Activated naive CD4-positive, alpha-beta T cell treated with anti-CD3 and anti-CD28 coated beads, Interleukin-2, amount 50 U/mL, for 72 hours (primary cell): ENCODE results near the gene GFY. TPM values are rescaled to one million over a fixed set of nuclear protein-coding genes. Genes with fewer than 3 reads are reported as not detected.

Source experiments
- ATAC-seq, 2 donors: fragments of 150-1000 bp; cut with Tn5 transposase; 2 replicates each; pipeline ENCODE4 v1.10.0; 2021; ENCODE audit warnings: mild to moderate bottlenecking in 2 of 2, moderate library complexity in 2 of 2
- DNase-seq, 2 donors: peaks; one replicate each; pipeline ENCODE4 v3.0.0; 2021 to 2022; ENCODE audit warnings: low spot score in 2 of 2
- H3K27ac Mint-ChIP-seq, 2 donors: one replicate each; pipeline ENCODE4 v1.8.0; 2022; ENCODE audit warnings: mild to moderate bottlenecking in 2 of 2, mixed read lengths in 2 of 2
- H3K36me3 Mint-ChIP-seq, 2 donors: one replicate each; pipeline ENCODE4 v1.8.0; 2022; ENCODE audit warnings: mixed read lengths in 2 of 2
- H3K9me3 Mint-ChIP-seq, 2 donors: one replicate each; pipeline ENCODE4 v1.8.0; 2022; ENCODE audit warnings: mixed read lengths in 2 of 2
- total RNA-seq, 2 donors: library from RNA; stranded (reverse); gene quantifications; one replicate each; pipeline ENCODE4 v1.2.3, GENCODE V29; 2022

GFY gene, protein sequence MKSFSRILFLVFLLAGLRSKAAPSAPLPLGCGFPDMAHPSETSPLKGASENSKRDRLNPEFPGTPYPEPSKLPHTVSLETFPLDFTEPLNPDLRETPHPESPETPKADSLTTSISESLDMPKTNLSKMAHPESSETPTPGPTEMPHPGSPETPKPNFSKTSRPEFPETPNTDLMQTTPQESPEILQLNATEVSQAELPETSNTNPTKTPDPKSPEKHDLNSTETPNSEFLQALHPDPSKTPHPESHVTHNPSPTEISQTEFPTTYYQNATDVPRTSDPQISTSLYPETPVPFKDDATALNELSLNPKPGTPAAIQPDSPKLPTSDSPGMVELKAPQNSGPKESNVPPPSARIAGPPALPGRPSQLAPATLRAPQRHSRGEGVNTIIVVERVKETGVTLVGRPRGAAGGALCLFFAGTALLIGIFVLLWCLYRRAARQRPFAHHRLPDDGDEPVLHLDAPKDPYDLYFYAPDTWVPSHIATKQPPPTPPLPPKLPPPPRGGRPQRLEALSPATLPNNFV
- not detected for total RNA-seq

DNA sequence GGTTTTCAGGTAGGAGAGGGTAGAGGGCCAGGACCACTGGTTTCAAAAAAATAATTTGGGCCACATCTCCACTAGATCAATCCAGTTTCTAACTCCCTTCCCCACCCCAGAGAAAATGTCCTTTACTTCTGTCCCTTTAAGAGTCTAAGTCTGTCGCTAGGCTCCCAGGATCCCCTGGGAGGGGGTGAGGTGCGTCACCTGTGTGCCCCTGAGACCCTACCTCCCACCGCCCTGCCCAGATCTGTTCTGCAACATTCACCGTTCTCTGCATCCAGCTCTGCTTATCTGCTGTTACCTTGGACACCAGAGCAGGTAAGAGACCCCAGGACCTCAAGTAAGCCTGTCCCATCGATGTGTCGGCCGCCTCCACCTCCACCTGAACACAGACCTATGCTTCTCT is at the start of gene GFY:
GFY (plus strand) TSS at position 211 of the 400 bp plus-strand sequence. CDS start 1,043 bp downstream, outside the sequence.
- H3K9me3 Mint-ChIP-seq, result no peaks in the 10 kb centered on the region
- DNase-seq, result no peak
- H3K36me3 Mint-ChIP-seq, result peaks cover 0 to 24% of the 10 kb centered on the region in 2 donors
- no peak within 1 kb of the TSS for H3K27ac Mint-ChIP-seq
- no peak for ATAC-seq

DNA sequence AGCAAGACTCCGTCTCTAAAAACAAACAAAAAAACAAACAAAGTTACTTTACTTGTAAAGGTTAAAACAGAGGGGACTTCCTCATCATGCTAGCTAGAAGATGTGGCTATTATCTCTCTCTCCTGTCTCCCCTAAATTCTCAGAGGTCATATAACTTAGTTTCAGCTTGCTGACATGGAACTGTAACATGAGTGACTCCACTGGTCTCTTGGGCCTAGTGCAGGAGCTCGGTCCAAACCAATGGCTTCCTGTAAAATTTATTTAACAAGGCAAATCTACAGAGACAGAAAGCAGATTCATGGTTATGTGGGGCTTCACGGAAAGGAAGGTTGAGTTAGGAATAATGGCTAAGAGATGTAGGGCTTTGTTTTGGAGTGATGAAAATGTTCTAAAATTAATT is 46.7 kb upstream of the GFY start:
- ATAC-seq, result no peak
- no peak for DNase-seq
- H3K36me3 Mint-ChIP-seq, result peaks cover 0 to 6% of the 10 kb centered on the region in 2 donors
- peaks cover 0 to 10% of the 10 kb centered on the region in 2 donors for H3K9me3 Mint-ChIP-seq
- H3K27ac Mint-ChIP-seq, result no peak overlapping the region

DNA sequence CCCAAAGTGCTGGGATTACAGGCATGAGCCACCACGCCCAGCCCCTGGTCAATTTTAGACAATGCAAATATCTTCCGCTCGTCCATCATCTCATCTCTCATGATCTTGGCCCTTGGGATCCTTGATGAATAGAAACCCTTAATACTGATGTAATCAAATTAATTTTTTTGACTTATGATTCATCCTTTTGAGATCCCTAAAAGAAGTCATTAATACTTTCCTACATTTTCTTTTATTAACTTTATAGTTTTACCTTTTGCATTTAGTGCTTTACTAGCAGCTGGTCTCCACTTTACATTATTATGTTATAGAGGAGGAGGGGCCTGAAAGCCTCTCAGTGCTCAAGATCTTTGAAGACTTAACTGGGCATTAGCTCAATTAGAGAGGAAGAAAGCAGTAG is 44.8 kb upstream of the GFY start:
- DNase-seq (no peak), ATAC-seq (no peak)
- H3K9me3 Mint-ChIP-seq, result peaks cover 0 to 10% of the 10 kb centered on the region in 2 donors
- H3K27ac Mint-ChIP-seq, result no peak overlapping the region
- peaks cover 0 to 6% of the 10 kb centered on the region in 2 donors for H3K36me3 Mint-ChIP-seq

DNA sequence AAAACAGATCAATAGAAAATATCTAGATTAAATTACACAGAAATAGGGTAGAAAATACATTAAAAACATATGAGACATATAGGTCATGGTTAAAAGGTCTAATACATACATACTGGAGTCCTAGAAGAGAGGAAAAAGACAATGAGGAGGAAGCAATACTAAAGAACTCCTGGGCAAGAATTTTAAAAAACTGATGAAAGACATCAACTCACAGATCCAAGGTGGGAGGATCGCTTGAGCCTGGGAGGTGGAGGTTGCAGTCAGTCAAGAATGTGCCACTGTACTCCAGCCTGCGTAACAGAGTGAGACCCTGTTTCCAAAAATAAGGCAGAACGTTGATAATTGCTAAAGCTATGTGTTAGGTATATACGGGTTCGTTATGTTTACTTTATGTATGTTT is 42.5 kb upstream of the GFY start:
- H3K27ac Mint-ChIP-seq, result no peak overlapping the region
- peaks cover 0 to 10% of the 10 kb centered on the region in 2 donors for H3K9me3 Mint-ChIP-seq

DNA sequence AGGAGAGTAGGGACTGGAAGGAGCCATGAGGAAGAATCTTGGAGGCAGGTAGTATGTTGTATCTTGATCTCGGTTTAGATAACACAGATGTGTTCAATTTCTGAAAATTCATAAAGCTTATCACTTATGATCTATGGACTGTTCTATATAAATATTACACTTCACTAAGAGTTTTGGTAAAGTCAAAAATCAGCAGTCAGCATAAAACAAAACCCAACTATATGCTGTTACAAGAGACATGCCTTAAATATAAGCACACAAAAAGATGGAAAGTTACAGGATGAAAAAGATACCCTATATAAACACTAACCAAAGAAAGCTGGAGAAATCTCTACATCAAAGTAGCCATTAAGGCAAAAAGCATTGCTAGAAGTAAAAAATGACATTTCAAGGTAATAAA is 41.6 kb upstream of the GFY start:
- Mint-ChIP-seq H3K36me3 (peaks cover 0 to 6% of the 10 kb centered on the region in 2 donors), H3K9me3 (peaks cover 0 to 10% of the 10 kb centered on the region in 2 donors), H3K27ac (no peak overlapping the region)
- ATAC-seq (no peak), DNase-seq (no peak)

More for the DNA sequence above, 42.5 kb upstream of the GFY start:
- DNase-seq, result no peak
- ATAC-seq, result no peak
- H3K36me3 Mint-ChIP-seq, result peaks cover 0 to 6% of the 10 kb centered on the region in 2 donors

DNA sequence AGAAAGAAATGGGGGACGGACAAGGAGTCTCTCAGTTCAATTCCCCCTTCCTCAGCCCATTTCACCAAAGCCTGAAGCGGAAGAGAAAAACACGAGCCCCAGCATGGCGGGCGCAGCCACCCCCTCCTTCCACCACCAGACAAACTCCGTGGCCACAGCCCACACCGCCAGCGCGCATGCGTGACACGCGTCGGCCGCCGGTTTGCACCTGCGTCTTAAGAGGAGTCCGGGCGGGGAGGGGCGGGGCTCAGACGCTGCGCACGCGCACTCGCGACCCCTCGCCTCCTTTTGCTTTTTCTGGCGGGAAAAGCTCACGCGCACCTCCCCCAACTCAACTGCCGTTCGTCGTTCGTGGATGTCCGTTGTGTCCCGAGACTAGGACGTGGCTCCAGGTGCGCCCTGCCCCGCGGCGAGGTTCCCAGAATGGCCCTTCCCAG is 37.2 kb upstream of the GFY start, which contains the start of gene KASH5:
KASH5 (plus strand) TSS at position 314 of the 437 bp plus-strand sequence. CDS start 2,635 bp downstream, outside the sequence.
- ATAC-seq (peak; percentile 57 to 59), DNase-seq (peak; percentile 72 to 78)

DNA sequence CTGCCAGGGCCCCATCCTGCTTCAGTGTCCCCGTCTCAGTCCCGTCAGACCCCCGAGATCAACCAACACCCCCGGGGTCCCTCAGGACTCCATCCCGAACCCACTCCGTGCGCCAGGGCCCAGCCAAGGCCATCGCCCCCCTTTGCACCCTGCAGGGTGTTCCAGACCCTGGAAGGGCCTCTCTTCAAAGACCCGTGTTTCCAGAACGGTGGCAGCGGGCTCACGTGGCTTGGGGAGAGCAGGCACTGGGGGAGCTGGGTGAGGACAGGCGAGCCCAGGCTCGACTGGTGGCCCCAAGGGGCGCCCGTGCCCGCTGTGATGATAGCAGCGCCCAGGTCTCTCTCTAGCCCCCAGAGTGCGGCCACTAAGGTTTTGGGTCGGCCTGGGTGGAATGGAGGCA is 35.8 kb upstream of the GFY start:
- DNase-seq, result no peak
- Mint-ChIP-seq H3K36me3 (no peaks in the 10 kb centered on the region), H3K9me3 (no peaks in the 10 kb centered on the region), H3K27ac (no peak overlapping the region)
- ATAC-seq, result no peak

More for the DNA sequence above, 37.2 kb upstream of the GFY start, which contains the start of gene KASH5:
- H3K9me3 Mint-ChIP-seq, result no peaks in the 10 kb centered on the region
- no peaks in the 10 kb centered on the region for H3K36me3 Mint-ChIP-seq
- H3K27ac Mint-ChIP-seq, result peak within 1 kb of the TSS; percentile 29 to 73

DNA sequence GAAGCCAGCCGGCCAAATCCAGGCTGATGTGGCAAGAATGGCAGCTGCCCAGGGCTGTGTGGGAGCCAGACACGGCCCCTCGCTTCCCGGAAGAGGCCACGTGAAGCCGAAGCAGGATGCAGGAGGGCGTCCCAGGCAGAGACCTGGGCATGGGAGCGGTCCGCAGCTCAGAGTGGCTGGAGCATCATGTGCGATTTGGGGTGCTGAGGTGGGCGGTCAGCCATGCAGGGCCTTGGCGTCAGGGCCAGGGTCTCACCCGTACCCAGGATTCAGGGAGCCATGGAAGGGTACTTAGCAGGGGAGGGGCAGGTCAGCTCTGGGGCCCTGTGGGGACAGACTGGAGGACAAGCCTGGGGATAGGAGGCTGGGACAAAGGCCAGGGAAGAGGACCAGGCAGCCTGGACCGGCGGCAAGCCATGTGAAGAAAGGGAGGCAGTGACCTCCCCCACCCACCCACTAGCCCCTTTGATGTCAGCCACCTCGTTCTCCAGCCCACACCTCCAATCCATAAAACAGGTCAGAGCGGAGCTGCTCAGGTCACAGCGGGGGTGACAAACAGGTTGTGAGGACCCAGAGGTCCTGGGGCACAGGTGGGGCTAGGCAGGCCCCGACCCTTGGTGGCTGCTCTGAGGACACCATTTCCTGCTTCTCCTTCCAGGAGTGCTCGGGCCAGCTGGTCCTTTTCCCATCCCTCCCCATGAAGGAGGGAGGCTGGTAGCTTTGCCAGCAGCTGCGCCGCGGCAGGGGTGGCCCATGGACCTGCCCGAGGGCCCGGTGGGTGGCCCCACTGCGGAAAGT is 34.9 kb upstream of the GFY start:
- ATAC-seq, result no peak
- DNase-seq, result no peak
- H3K36me3 Mint-ChIP-seq, result no peaks in the 10 kb centered on the region
- H3K27ac Mint-ChIP-seq, result no peak overlapping the region
- H3K9me3 Mint-ChIP-seq, result no peaks in the 10 kb centered on the region

DNA sequence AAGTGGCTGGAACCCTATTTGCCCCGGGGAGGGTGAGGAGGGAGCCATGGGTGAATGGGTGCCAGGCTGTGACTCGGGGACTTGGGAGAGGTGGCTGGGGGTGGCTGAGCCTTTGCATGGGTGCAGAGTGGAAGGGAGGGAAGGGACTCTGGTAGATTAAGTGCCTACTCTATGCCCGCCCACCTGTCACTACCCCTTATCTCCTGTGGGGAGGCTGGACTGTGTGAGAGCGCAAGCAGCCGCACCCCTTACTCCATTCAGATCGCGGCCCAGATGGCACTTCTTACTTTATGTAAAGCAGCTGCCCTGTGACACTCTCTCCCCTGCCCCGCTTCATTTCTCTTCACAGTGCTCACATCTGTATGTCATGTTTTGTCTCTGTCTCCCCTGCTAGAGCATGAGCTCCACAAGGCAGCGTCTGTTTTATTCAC is 34.2 kb upstream of the GFY start:
- ATAC-seq (no peak), DNase-seq (no peak)
- H3K36me3 Mint-ChIP-seq, result no peaks in the 10 kb centered on the region
- H3K27ac Mint-ChIP-seq, result no peak overlapping the region
- H3K9me3 Mint-ChIP-seq, result no peaks in the 10 kb centered on the region

DNA sequence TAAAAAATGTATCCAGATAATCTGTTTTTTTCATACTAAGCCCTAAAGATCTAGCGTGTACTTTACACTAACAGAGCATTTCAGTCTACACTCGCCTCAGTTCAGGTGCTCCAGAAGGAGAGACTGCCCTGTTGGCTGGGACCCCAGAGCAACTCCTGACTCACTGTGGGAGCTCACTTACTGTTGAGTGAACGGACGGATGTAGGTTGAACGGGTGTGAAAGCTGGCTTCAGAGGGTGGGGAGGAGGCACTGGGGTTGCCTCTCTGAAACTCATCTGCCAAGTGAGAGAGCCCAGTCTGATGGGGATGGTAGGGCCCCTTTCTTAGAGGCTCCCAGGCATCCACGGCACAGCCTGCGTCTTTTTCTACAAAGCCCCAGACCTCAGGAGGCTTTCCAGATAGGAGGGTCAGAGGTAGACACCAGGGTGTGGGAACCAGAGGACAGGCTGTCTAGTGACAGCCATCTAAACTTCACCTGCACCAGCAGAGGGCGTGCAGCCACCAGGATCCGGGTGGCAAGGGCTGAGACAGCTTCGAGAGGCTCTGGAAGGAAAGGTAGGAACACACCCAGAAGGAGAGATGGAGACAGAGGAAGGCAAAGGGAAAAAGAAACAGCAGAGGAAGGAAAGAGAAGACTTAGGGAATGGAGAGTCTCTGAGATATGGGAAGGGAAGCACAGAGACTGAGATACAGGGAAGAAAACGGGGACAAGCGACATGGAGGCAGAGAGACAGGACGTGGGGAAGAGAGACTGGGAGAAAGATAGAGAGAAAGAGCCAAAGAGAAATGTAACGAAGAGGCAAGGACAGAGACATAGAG is 33.4 kb upstream of the GFY start:
- peak; percentile 68 to 77 for DNase-seq
- H3K27ac Mint-ChIP-seq, result peak overlapping the region; percentile 6 to 16
- H3K9me3 Mint-ChIP-seq, result no peaks in the 10 kb centered on the region
- peak; percentile 92 for ATAC-seq
- no peaks in the 10 kb centered on the region for H3K36me3 Mint-ChIP-seq

DNA sequence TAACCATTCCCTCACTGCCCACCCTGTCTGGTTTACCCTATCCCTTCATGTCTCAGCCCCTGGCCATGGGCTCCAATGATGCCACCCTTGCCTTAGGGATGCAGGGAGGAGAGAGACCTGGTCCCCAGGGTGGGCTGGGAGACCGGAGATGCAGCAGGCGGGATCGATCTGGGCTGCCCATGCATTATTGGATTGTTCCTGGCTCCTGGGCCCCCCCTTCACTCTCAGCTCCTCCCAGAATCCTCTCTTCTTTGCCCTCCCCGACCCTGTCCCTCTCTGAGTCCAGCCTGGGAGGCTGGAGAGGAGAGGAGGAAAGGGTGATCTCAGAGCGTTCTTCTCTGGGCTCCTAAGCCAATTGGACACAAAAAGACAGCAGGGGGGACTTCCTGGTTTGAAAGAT is 31.3 kb upstream of the GFY start:
- DNase-seq, result no peak
- Mint-ChIP-seq H3K36me3 (no peaks in the 10 kb centered on the region), H3K9me3 (no peaks in the 10 kb centered on the region), H3K27ac (no peak overlapping the region)
- no peak for ATAC-seq

DNA sequence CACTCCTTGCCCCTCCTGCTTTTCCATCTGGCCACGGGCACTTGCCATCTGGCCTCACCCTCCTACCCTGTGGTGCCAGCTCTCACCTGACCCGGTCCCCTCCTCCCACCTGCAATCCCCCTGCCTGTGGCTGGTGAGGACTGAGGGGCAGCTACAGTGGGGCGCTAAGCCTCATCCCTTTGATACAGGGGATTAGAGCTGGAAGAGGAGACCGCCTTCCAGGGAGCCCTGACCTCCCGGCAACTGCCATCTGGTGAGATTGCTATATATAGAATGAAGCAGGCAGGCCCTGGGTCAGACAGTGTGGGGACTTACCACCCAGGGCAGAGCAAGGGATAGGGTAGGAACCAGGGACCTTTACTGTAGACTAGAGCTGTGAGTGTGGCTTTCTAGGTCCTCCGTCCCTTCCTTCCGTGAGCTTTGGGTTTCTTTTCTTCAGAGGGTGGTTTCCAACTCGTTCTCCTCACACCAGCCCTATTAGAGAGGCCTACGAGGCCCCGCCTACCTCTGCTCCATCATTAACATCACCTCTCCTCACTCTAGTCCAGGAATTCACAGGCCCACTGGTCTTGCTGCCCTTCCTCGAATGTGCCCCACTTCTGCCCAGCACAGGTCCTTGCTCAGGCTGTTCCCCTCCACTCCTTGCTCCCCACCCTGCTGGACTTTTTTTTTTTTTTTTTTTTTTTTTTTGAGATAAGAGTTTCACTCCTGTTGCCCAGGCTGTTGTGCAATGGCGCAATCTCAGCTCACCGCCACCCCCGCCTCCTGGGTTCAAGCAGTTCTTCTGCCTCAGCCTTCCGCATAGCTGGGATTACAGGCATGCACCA is 29.4 kb upstream of the GFY start:
- no peak for ATAC-seq
- H3K9me3 Mint-ChIP-seq, result no peaks in the 10 kb centered on the region
- DNase-seq, result no peak
- H3K27ac Mint-ChIP-seq, result peak overlapping the region in 1 of 2 donors; percentile 23
- no peaks in the 10 kb centered on the region for H3K36me3 Mint-ChIP-seq

DNA sequence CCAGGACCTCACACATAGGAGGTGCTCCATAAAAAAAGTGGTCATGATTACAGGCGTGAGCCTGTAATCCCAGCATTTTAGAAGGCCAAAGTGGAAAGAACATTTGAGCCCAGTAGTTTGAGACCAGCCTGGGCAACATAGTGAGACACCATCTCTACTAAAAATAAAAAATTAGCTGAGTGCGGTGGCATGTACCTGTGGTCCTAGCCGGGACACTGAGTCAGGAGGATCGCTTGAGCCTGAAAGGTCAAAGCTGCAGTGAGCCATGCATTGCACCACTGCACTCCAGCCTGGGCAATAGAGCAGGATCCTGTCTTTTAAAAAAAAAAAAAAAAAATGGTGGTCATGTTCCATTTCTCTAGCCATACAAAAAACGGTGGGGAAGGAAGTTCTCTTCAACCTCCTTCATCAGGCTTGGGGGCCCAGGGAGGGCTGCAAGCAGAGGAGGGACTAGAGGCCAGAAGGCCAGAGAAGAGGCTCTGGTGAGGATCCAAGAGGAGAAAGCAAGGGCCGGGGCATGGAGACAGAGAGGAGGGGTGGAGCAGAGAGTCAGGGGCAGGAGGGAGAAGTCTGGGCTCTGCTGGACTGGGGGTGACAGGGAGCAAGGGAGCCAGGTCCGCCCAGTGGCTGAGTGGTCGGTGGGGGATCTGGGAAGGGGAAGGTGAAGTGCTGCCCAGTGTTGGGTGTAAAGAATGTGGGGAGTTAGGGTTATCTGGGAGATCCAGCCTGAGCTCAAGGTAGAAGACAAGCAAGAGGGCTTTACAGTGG is 28.3 kb upstream of the GFY start:
- Mint-ChIP-seq H3K27ac (peak overlapping the region in 1 of 2 donors; percentile 23), H3K9me3 (no peaks in the 10 kb centered on the region), H3K36me3 (no peaks in the 10 kb centered on the region)
- DNase-seq (no peak), ATAC-seq (no peak)

DNA sequence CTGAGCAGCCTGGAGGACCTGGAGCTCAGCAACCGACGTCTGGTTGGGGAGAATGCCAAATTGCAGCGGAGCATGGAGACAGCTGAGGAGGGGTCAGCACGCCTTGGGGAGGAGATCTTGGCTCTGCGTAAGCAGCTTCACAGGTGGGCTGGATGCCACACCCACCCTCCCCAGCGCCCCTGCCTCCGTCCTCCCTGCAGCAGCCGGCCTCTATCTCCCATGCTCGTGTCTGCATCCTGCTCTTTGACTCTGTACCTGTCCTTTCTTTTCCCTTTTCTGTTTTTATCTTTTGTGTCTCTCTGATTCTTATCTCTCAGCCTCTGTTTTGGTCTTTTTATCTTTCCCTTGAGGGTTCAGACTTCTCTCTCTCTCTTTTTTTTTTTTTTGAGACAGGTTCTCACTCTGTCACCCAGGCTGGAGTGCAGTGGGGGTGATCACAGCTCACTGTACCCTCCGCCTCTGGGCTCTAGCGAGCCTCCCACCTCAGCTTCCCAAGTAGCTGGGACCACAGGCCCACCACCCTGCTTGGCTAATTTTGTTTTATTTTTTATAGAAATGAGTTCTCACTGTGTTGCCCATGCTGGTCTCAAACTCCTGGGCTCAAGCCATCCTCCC is 27.1 kb upstream of the GFY start:
- H3K9me3 Mint-ChIP-seq, result no peaks in the 10 kb centered on the region
- H3K36me3 Mint-ChIP-seq, result no peaks in the 10 kb centered on the region
- peak overlapping the region in 1 of 2 donors; percentile 32 for H3K27ac Mint-ChIP-seq
- ATAC-seq (no peak), DNase-seq (no peak)
